ENCODE data around the gene DNAH7. TPM values are rescaled to one million over a fixed set of nuclear protein-coding genes. Genes with fewer than 3 reads are reported as not detected.

DNAH7 gene
- total and polyA plus RNA-seq, 10 of the 15 experiments (the other 5 are each of a cell fraction or from before 2014, with no cell fraction given) = 0.05 to 0.61 (median 0.16) TPM

DNA sequence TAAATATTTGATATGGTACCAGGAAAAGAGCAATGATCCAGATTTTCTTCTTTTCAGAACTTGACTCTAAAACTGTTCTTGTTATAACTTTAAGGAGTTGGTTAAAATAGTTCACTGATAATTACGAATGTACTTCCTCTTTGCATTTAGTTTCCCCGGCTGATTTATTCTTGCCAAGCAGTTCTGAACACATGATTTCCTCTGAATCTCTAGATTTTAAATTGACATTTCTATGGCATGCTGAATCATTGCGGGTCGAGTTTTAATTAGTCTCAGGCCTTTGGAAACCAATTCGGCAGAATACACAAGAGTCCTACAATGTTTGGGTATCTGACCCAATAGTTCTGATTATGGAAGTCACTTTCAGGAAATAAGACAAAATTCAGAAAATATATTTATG, 37.3 kb upstream of the DNAH7 start:
- no TSS peak for BruUV-seq (replicated peaks)
- H3K9ac ChIP-seq (ENCODE audit: control insufficient read depth, insufficient read depth, low read length) = no peak overlapping the region
- ATAC-seq (no peak), FAIRE-seq (no peak), DNase-seq (ENCODE audit: low read depth, low spot score) (no peak)
- no peak overlapping the region for H3K4me3 ChIP-seq
- peak overlapping the region; percentile 26; the same call in 1 of the 2 replicates for H2AFZ ChIP-seq (ENCODE audit: control insufficient read depth, low read depth, low read length)
- peaks cover 23% of the 10 kb centered on the region for H3K4me1 ChIP-seq (ENCODE audit: control insufficient read depth, insufficient read depth, low read length)
- CTCF ChIA-PET = no interaction called here
- no peaks in the 10 kb centered on the region for H3K27me3 ChIP-seq (replicated peaks in 1 of 2; ENCODE audit: control insufficient read depth in 2 of 2, insufficient read depth in 2 of 2, low read length in 1 of 2)
- no peaks in the 10 kb centered on the region for H3K79me2 ChIP-seq (ENCODE audit: control insufficient read depth, insufficient read depth, low read length)
- RAD21 ChIA-PET (ENCODE audit: unreplicated experiment) = no interaction called here
- intact Hi-C loops (cut with micrococcal nuclease; ENCODE audit: unreplicated experiment) (no loop called here), in situ Hi-C loops (cut with MboI) (no loop called here)
- TF ChIP-seq PRDM15 (CRISPR knock-in tag; IDR thresholded peaks at IDR 0.05) (no peak), SMAD1 (IDR thresholded peaks at IDR 0.05; ENCODE audit: low read depth, partially characterized antibody) (no peak), ZNF24 (IDR thresholded peaks at IDR 0.05) (0 out of 2 replicates have a peak, but pooled peaks have one; percentile 16), MTA2 (IDR thresholded peaks at IDR 0.05; ENCODE audit: low read depth) (peak; percentile 45; the same call in 1 of the 2 replicates), BMI1 (IDR thresholded peaks at IDR 0.05; ENCODE audit: borderline replicate concordance) (no peak)
- no peaks in the 10 kb centered on the region for H3K36me3 ChIP-seq (ENCODE audit: control insufficient read depth in 2 of 2, insufficient read depth in 2 of 2, low read length in 1 of 2)
- H4K20me1 ChIP-seq (ENCODE audit: control insufficient read depth, insufficient read depth) = no peaks in the 10 kb centered on the region
- peaks cover 3% of the 10 kb centered on the region; the same call in 2 of the 3 replicates for H3K9me3 ChIP-seq (replicated peaks; ENCODE audit: control insufficient read depth, insufficient read depth, low read length)
- under 1% methylated on average over 5 of the region's 5 CpGs for WGBS (ENCODE audit: insufficient coverage, insufficient replicate concordance, low lambda C conversion rate, missing lambda C conversion rate)
- POLR2A ChIA-PET = interaction anchor here (0.5 kb wide), 1 partner anchor 76 kb away, joined by 4 read pairs; no protein-coding TSS in a partner anchor
- no peak overlapping the region for H3K27ac ChIP-seq (ENCODE audit: control insufficient read depth, insufficient read depth)
- no peak overlapping the region for H3K4me2 ChIP-seq (ENCODE audit: control insufficient read depth, insufficient read depth)
- SMC1A ChIA-PET (ENCODE audit: uncharacterized antibody, unreplicated experiment) = interaction anchor here (1.1 to 2.0 kb wide), 2 partner anchors 12 to 70 kb away, joined by 3 to 15 read pairs; no protein-coding TSS in a partner anchor
